GM23248 (cell line): ENCODE measurements around the gene KRTAP10-3.
"Not testable (repeated sequence)": the region's sequence is repeated elsewhere in the genome, so short reads cannot be mapped to it uniquely, and the experiment has no call there.

Source experiments
- EZH2 ChIP-seq: fragments of 200-600 bp; sonication (generic); IDR thresholded peaks from 2 replicates; pipeline ENCODE4 v1.6.1; 2018; ENCODE audit warnings: antibody characterized with exemption, mild to moderate bottlenecking; ENCODE audit not compliant: insufficient read depth, poor library complexity, severe bottlenecking
- EZH2phosphoT487 ChIP-seq: fragments of 200-600 bp; sonication (generic); IDR thresholded peaks from 2 replicates; pipeline ENCODE4 v1.6.1; 2018; ENCODE audit warnings: antibody characterized with exemption, moderate library complexity, mild to moderate bottlenecking, low read depth; ENCODE audit not compliant: insufficient read depth

DNA sequence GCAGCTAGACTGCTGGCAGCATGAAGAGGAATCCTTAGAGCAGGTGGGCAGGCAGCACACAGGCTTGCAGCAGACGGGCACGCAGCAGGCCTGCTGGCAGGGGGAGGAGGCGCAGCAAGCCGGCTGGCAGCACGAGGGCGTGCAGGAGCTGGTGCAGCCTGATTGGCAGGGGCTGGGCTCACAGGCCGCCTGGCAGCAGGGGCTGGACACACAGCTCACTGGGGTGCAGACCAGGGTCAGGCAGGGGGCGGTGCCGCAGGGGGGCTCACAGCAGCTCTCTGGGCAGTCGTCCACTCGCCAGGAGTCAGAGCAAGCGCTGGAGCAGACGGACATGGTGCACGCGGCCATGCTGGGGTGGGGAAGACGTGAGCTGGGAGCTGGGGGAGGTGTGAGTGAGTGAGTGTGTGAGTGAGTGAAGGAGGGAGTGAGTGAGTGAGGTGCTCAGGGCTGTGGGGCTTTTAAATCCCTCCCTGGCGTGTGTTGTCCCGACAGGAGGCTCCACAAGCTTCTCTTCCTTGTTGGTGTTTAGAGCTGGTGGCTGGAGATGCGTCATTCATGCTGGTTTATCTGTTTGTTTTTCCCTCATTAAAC lies 21.7 kb upstream of the KRTAP10-3 start, which contains the start of gene KRTAP10-5:
- TF ChIP-seq EZH2phosphoT487, EZH2: not testable (repeated sequence)
